ENCODE data around the gene FALEC. TPM values are rescaled to one million over a fixed set of nuclear protein-coding genes. Genes with fewer than 3 reads are reported as not detected.

FALEC gene
- total and polyA plus RNA-seq, 9 of the 15 experiments (the other 6 are each of a cell fraction or from before 2014, with no cell fraction given) = 0.15 to 1.8 (median 0.53) TPM; not detected in 5

DNA sequence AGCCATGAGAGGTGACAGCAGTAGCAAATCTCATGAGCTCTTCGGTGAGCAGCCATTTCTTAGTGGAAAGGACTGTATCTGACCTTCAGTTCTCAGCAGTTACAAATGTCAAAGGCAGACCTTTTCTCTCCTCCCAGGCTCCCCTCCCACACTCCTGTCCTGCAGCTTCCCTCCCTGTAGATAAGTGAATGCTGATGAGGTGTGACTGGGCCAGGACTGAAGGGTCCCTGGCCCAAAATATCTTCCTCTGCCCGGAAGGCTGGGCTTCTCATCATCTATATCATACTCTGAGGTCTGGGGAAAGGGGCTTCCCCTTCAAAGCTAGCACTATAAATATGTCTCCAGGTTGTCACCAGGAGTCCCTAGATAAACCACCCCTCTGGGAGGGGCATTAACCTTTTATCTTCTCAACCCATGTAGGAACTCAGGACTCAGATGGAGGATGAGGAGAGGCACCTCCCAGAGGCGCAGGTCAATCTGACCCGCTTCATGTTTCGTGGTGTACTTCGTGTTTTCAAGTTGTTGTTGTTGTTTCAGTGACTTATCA, 30.0 kb downstream of the FALEC start (continued):
- TF ChIP-seq NR4A1 (CRISPR knock-in tag; IDR thresholded peaks at IDR 0.05) (no peak), NR4A1 (tag; IDR thresholded peaks at IDR 0.05) (peak; percentile 72), ZFX (CRISPR knock-in tag; IDR thresholded peaks at IDR 0.05) (0 out of 2 replicates have a peak, but pooled peaks have one; percentile 15), RB1 (IDR thresholded peaks at IDR 0.05; ENCODE audit: low read depth) (no peak), SMARCE1 (IDR thresholded peaks at IDR 0.05) (peak; percentile 96), MXD1 (CRISPR knock-in tag; IDR thresholded peaks at IDR 0.05; ENCODE audit: borderline replicate concordance, poor library complexity, severe bottlenecking) (no peak), BMI1 (IDR thresholded peaks at IDR 0.05; ENCODE audit: low read length) (no peak), SIRT6 (IDR thresholded peaks at IDR 0.05; ENCODE audit: low read depth, low read length) (no peak), KLF13 (tag; IDR thresholded peaks at IDR 0.05; ENCODE audit: borderline replicate concordance, low read depth) (peak; percentile 34; the same call in 1 of the 2 replicates), ARNT (IDR thresholded peaks at IDR 0.05) (peak; percentile 93), ERF (CRISPR knock-in tag; IDR thresholded peaks at IDR 0.05) (no peak), MTA2 (IDR thresholded peaks at IDR 0.05; ENCODE audit: low read depth) (peak; percentile 89), EP400 (IDR thresholded peaks at IDR 0.05) (peak; percentile 65), HDAC3 (IDR thresholded peaks at IDR 0.05; ENCODE audit: borderline replicate concordance, partially characterized antibody) (peak; percentile 96), ZNF766 (CRISPR knock-in tag; conservative IDR thresholded peaks at IDR 0.05) (peak; percentile 75), UBTF (IDR thresholded peaks at IDR 0.05; ENCODE audit: borderline replicate concordance in 1 of 2, low read depth in 2 of 2, low read length in 2 of 2) (peak; percentile 53 to 87; a peak in 2 of 4 replicates), ZNF696 (CRISPR knock-in tag; conservative IDR thresholded peaks at IDR 0.05) (no peak), ZNF316 (IDR thresholded peaks at IDR 0.05) (peak; percentile 31; the same call in 1 of the 2 replicates), ZNF217 (CRISPR knock-in tag; IDR thresholded peaks at IDR 0.05) (no peak), NR2F6 (CRISPR knock-in tag; IDR thresholded peaks at IDR 0.05) (no peak), E4F1 (CRISPR knock-in tag; IDR thresholded peaks at IDR 0.05; ENCODE audit: borderline replicate concordance) (no peak)
- TF ChIP-seq, protein P1, sequence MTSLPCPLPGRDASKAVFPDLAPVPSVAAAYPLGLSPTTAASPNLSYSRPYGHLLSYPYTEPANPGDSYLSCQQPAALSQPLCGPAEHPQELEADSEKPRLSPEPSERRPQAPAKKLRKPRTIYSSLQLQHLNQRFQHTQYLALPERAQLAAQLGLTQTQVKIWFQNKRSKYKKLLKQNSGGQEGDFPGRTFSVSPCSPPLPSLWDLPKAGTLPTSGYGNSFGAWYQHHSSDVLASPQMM (CRISPR knock-in tag; IDR thresholded peaks at IDR 0.05) = no peak
- TF ChIP-seq, protein P2, sequence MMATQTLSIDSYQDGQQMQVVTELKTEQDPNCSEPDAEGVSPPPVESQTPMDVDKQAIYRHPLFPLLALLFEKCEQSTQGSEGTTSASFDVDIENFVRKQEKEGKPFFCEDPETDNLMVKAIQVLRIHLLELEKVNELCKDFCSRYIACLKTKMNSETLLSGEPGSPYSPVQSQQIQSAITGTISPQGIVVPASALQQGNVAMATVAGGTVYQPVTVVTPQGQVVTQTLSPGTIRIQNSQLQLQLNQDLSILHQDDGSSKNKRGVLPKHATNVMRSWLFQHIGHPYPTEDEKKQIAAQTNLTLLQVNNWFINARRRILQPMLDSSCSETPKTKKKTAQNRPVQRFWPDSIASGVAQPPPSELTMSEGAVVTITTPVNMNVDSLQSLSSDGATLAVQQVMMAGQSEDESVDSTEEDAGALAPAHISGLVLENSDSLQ (IDR thresholded peaks at IDR 0.05) = peak; percentile 87

All from K562 (cell line).